Left lung (tissue), 10 donors: ENCODE data around the gene SLK. TPM values are rescaled to one million over a fixed set of nuclear protein-coding genes. Genes with fewer than 3 reads are reported as not detected.

Experiments used
- ATAC-seq: fragments of 200-7000 bp; cut with Tn5 transposase; one replicate; pipeline ENCODE4 v1.9.1; 2020; ENCODE audit warnings: moderate library complexity
- DNase-seq, 4 donors: peaks; one replicate each; pipeline ENCODE4 v3.0.0-alpha.2; 2013 to 2020
- H3K27ac ChIP-seq, 2 donors: fragments of 200-600 bp; sonication (generic) in 1 of 2; one replicate each; pipeline versions ENCODE4 v1.5.0 to v1.8.0; 2020 to 2021
- H3K27me3 ChIP-seq, 2 donors: fragments of 200-600 bp; sonication (generic) in 1 of 2; one replicate each; pipeline versions ENCODE4 v1.5.0 to v1.8.0; 2020 to 2021
- H3K36me3 ChIP-seq, 2 donors: fragments of 200-600 bp; sonication (generic) in 1 of 2; one replicate each; pipeline versions ENCODE4 v1.5.0 to v1.8.0; 2020 to 2021
- H3K4me1 ChIP-seq, 2 donors: fragments of 200-600 bp; one replicate each; pipeline ENCODE4 v1.8.0; 2021
- H3K4me3 ChIP-seq, 2 donors: fragments of 200-600 bp; sonication (generic) in 1 of 2; one replicate each; pipeline versions ENCODE4 v1.5.0 to v1.8.0; 2020 to 2021; ENCODE audit warnings: mild to moderate bottlenecking in 1 of 2
- H3K9me3 ChIP-seq, 2 donors: fragments of 200-600 bp; sonication (generic) in 1 of 2; one replicate each; pipeline versions ENCODE4 v1.5.0 to v1.8.0; 2020 to 2021
- intact Hi-C, 2 donors: fragments of 100-400 bp; cut with DNase I; formaldehyde crosslinking; loops; one replicate each; pipeline versions ENCODE4 v1.11.2 to v1.14.2; 2022
- polyA plus RNA-seq, 6 donors: library from polyadenylated mRNA; unstranded; fragments of 120-200 nt; gene quantifications; one replicate each; pipeline ENCODE4 v1.2.1, GENCODE V29; 2013; ENCODE audit not compliant: insufficient read length in 6 of 6
- total RNA-seq, 2 donors: library from RNA; stranded (reverse); fragmentation: NEBNext Ultra II Directional; extraction: Animal tissue kit (Norgen Biotek cat#: 25700); gene quantifications; one replicate each; pipeline ENCODE4 v1.2.1, GENCODE V29; 2021
- TF ChIP-seq, protein P1 (sequence below), 2 donors: fragments of 200-600 bp; sonication (generic) in 1 of 2; IDR thresholded peaks; one replicate each; pipeline versions ENCODE4 v1.5.0 to v1.8.0; 2021; ENCODE audit warnings: antibody characterized with exemption in 2 of 2
- donor health status: DM: no; HTN: yes; CAD: no.
- donor health status: DM: no; HTN: no; CAD: no.

SLK gene
- total and polyA plus RNA-seq, 8 donors: 52.1 to 68.1 (median 63.2) TPM

DNA sequence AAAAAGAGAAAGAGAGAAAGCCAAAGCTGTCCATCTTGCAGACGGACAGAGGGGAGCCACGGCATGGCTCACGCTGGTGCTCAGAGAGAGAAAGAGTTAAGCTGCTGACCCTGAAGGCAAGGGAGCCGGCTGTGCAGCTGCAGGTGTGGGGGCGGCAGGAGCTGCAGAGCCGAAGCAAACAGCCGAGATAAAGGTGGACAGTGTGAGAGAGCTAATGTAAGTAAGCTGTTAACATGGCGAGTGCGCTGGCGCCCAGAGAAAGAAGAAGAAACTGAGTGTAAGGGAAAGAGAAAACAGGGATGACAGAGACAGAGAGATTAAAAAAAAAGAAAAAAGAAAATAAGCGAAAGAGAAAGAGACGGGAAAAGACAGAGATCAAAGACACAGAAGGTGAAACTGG lies 100.6 kb downstream of the SLK start:
- TF ChIP-seq, protein P1, sequence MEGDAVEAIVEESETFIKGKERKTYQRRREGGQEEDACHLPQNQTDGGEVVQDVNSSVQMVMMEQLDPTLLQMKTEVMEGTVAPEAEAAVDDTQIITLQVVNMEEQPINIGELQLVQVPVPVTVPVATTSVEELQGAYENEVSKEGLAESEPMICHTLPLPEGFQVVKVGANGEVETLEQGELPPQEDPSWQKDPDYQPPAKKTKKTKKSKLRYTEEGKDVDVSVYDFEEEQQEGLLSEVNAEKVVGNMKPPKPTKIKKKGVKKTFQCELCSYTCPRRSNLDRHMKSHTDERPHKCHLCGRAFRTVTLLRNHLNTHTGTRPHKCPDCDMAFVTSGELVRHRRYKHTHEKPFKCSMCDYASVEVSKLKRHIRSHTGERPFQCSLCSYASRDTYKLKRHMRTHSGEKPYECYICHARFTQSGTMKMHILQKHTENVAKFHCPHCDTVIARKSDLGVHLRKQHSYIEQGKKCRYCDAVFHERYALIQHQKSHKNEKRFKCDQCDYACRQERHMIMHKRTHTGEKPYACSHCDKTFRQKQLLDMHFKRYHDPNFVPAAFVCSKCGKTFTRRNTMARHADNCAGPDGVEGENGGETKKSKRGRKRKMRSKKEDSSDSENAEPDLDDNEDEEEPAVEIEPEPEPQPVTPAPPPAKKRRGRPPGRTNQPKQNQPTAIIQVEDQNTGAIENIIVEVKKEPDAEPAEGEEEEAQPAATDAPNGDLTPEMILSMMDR (IDR thresholded peaks at IDR 0.05): no peak
- H3K9me3 ChIP-seq: no peaks in the 10 kb centered on the region
- no peaks in the 10 kb centered on the region for H3K36me3 ChIP-seq
- no peak overlapping the region for H3K4me3 ChIP-seq
- DNase-seq: no peak
- no peak overlapping the region for H3K27ac ChIP-seq
- H3K27me3 ChIP-seq: no peaks in the 10 kb centered on the region
- ATAC-seq: no peak
- no peaks in the 10 kb centered on the region for H3K4me1 ChIP-seq
- intact Hi-C loops: no loop called here

- TF ChIP-seq, protein P1 (IDR thresholded peaks at IDR 0.05): no peak
- Histone ChIP-seq H3K4me3 (no peak overlapping the region), H3K36me3 (no peaks in the 10 kb centered on the region), H3K4me1 (no peaks in the 10 kb centered on the region), H3K9me3 (no peaks in the 10 kb centered on the region), H3K27me3 (no peaks in the 10 kb centered on the region), H3K27ac (no peak overlapping the region)
- DNase-seq (no peak), ATAC-seq (no peak)
- intact Hi-C loops: no loop called here
These were observed 102.7 kb downstream of the SLK start for GRCh38 chr10:104069613-104070012.

DNA sequence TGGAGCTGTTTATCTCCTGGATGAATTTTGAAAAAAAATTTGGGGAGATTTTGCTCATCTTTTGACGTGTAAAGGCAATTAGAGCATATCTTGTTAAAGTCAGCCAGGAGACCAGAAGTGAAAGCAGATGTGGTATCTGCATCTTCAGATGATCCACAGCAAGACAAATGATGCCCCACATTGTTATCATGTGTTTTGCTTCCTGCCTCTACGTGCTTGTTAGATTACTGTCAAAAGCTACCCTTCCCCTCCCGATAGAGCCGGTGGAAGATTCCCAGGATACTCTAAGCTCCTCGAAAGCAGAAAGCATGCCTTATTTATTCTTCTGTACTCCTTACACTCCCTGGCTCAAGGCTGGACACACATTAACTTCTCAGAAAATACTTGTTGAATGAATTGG lies 105.8 kb downstream of the SLK start:
- no peak overlapping the region for H3K4me3 ChIP-seq
- H3K27ac ChIP-seq: no peak overlapping the region
- peaks cover 0 to 3% of the 10 kb centered on the region in 2 donors for H3K27me3 ChIP-seq
- no peaks in the 10 kb centered on the region for H3K9me3 ChIP-seq
- intact Hi-C loops: no loop called here
- H3K36me3 ChIP-seq: no peaks in the 10 kb centered on the region
- no peaks in the 10 kb centered on the region for H3K4me1 ChIP-seq
- ATAC-seq (no peak), DNase-seq (no peak)
- TF ChIP-seq, protein P1 (IDR thresholded peaks at IDR 0.05): no peak

DNA sequence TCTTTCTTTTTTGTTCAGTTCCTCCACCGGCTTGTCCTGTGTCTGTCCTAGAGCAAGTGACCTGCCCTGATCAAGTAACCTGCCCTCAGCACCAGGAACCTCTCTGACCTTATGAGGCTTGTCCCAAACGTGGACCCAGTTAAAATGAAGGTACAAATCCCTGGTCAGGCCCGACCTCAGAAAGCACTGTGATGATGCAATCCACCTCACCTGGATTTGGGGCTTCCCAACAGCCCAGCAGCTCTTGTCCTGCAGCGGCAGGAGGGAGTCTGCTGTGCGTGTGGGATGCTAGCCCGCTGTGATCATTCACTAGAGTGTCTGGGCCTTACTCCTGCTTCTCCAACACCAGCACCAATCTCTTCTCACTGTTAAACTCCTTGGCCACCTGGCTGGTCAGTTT lies 107.6 kb downstream of the SLK start:
- ATAC-seq (no peak), DNase-seq (no peak)
- intact Hi-C loops: no loop called here
- no peak overlapping the region for H3K27ac ChIP-seq
- TF ChIP-seq, protein P1 (IDR thresholded peaks at IDR 0.05): no peak
- no peaks in the 10 kb centered on the region for H3K36me3 ChIP-seq
- H3K9me3 ChIP-seq: no peaks in the 10 kb centered on the region
- peaks cover 0 to 3% of the 10 kb centered on the region in 2 donors for H3K27me3 ChIP-seq
- no peak overlapping the region for H3K4me3 ChIP-seq
- no peaks in the 10 kb centered on the region for H3K4me1 ChIP-seq

DNA sequence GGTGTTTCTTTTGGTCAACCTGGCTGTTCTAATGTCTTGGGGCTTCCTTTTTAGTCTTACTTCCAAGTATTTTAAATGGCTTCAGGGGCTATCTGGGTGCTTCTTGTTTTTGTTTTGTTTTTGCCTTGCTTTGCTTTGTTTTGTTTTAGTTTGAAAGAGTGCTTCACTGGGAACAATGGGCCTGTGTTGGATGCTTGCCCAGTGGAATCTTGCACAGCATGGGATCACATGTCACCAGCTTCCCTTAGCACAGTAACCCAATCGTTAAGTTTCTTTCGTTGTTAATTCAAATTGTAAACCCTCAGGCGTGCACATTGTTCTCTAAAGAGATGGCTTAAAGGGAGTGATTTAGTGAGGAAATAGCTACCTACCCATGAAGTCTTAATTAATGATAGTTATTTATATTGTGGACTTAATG lies 109.8 kb downstream of the SLK start:
- Histone ChIP-seq H3K9me3 (no peaks in the 10 kb centered on the region), H3K36me3 (no peaks in the 10 kb centered on the region), H3K27ac (peak overlapping the region in 1 of 2 donors; percentile 42), H3K4me3 (no peak overlapping the region), H3K27me3 (peaks cover 0 to 3% of the 10 kb centered on the region in 2 donors), H3K4me1 (no peaks in the 10 kb centered on the region)
- ATAC-seq (peak; percentile 47), DNase-seq (peak in 2 of 4 donors; percentile 17 to 67)
- intact Hi-C loops: no loop called here
- TF ChIP-seq, protein P1 (IDR thresholded peaks at IDR 0.05): no peak
